RWPE1 (cell line): ENCODE measurements around the gene NONO.
"Not testable (repeated sequence)": the region's sequence is repeated elsewhere in the genome, so short reads cannot be mapped to it uniquely, and the experiment has no call there.

Experiments used
- CTCF ChIA-PET: fragments of 350-600 bp; sonication (Branson Sonifier 250); formaldehyde crosslinking; extraction: SDS; loops from one replicate; lab custom pipeline; 2021; lab: Yijun Ruan, JAX
- POLR2A ChIA-PET: fragments of 400-600 bp; formaldehyde crosslinking; extraction: SDS; loops from one replicate; lab custom pipeline; 2020; ENCODE audit warnings: antibody characterized with exemption; ENCODE audit not compliant: low non-redundant PET; lab: Yijun Ruan, JAX
- DNase-seq: peaks from one replicate; pipeline ENCODE4 v3.0.0; 2012; ENCODE audit warnings: low spot score
- H3K27ac ChIP-seq: fragments of 450-650 bp; 2 replicates; pipeline ENCODE4 v1.5.1; 2017
- TF ChIP-seq, protein P1 (sequence below): fragments of 450-650 bp; conservative IDR thresholded peaks from 2 replicates; pipeline ENCODE4 v1.5.1; 2017; ENCODE audit warnings: low read depth, mild to moderate bottlenecking

Gene NONO

DNA sequence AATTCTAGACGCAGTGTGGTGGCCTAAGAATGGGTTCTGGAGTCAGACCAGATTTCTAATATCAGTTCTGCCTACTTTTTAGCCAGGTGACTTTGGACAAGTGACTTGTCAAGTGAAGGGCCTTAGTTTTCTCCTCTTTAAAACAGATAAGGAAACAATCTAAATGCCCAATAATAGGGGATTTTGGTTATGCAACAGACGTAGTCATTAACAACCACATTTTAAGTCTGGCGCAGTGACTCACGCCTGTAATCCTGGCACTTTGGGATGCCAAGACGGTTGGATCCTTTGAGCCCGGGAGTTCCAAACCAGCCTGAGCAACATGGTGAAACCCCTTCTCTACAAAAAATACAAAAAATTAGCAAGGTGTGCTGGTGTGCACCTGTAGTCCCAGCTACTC is 27.4 kb upstream of the NONO start:
- POLR2A ChIA-PET, result no interaction called here
- CTCF ChIA-PET, result no interaction called here
- no peak overlapping the region for H3K27ac ChIP-seq
- DNase-seq, result no peak
- TF ChIP-seq, protein P1, sequence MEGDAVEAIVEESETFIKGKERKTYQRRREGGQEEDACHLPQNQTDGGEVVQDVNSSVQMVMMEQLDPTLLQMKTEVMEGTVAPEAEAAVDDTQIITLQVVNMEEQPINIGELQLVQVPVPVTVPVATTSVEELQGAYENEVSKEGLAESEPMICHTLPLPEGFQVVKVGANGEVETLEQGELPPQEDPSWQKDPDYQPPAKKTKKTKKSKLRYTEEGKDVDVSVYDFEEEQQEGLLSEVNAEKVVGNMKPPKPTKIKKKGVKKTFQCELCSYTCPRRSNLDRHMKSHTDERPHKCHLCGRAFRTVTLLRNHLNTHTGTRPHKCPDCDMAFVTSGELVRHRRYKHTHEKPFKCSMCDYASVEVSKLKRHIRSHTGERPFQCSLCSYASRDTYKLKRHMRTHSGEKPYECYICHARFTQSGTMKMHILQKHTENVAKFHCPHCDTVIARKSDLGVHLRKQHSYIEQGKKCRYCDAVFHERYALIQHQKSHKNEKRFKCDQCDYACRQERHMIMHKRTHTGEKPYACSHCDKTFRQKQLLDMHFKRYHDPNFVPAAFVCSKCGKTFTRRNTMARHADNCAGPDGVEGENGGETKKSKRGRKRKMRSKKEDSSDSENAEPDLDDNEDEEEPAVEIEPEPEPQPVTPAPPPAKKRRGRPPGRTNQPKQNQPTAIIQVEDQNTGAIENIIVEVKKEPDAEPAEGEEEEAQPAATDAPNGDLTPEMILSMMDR, result no peak

DNA sequence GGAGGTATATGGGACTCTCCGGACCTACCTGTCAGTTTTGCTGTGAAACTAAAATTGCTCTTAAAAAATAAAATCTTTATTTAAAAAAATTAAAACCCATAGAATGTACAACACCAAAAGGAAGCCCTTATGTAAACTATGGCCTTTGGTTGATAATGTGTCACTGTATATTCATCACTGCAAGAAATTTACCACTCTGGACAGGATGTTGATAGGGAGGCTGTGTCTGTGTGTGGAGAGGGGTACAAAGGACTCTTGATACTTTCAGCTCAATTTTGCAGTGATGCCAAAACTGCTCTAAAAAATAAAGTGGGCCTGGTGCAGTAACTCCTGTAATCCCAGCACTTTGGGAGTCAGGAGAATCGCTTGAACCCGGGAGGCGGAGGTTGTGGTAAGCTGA is 26.6 kb upstream of the NONO start:
- DNase-seq, result no peak
- ChIA-PET POLR2A (no interaction called here), CTCF (no interaction called here)
- no peak overlapping the region for H3K27ac ChIP-seq
- TF ChIP-seq, protein P1, result no peak

DNA sequence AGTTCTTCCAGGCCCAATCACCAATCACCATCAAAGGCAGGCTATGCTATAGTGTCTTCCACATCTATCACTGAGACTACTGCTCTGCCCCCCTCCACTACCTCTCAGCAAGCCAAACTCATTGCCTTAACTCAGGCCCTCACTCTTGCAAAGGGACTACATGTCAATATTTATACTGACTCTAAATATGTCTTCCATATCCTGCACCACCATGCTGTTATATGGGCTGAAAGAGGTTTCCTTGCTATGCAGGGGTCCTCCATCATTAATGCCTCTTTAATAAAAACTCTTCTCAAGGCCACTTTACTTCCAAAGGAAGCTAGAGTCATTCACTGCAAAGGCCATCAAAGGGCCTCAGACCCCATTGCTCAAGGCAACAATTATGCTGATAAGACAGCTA is 14.8 kb upstream of the NONO start:
- H3K27ac ChIP-seq, POLR2A ChIA-PET, DNase-seq, CTCF ChIA-PET: not testable (repeated sequence)

DNA sequence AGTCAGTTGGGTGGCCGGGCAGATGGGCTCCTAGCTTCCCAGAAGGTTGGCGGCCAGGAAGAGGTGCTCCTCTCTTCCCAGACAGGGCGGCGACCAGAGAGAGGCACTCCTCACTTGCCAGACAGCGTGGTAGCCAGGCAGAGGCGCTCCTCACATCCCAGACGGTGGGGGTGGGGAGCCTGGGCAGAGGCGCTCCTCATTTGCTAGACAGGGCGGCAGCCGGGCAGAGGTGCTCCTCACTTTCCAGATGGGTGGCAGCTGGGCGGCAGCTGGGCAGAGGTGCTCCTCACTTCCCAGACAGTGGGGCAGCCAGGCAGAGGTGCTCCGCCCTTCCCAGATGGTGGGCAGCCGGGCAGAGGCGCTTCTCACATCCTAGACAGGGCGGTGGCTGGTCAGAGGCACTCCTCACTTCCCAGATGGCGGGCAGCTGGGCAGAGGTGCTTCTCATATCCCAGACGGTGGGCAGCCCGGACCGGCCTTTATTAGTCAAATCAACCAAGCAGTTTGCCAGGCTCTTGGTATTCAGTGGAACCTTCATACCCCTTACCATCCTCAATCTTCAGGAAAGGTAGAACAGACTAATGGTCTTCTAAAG is 13.5 kb upstream of the NONO start:
- H3K27ac ChIP-seq, result no peak overlapping the region
- TF ChIP-seq, protein P1, result no peak
- POLR2A ChIA-PET, result no interaction called here
- CTCF ChIA-PET, result no interaction called here
- no peak for DNase-seq

DNA sequence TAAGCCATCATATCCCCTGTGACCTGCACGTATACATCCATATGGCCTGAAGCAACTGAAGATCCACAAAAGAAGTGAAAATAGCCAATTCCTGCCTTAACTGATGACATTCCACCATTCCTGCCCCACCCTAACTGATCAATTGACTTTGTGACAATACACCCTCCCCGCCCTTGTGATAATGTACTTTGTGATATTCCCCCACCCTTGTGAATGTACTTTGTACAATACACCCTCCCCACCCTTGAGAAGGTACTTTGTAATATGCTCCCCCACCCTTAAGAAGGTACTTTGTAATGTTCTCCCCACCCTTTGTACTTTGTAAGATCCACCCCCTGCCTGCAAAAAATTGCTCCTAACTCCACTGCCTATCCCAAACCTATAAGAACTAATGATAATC is 11.1 kb upstream of the NONO start:
- CTCF ChIA-PET, DNase-seq, H3K27ac ChIP-seq, POLR2A ChIA-PET: not testable (repeated sequence)

DNA sequence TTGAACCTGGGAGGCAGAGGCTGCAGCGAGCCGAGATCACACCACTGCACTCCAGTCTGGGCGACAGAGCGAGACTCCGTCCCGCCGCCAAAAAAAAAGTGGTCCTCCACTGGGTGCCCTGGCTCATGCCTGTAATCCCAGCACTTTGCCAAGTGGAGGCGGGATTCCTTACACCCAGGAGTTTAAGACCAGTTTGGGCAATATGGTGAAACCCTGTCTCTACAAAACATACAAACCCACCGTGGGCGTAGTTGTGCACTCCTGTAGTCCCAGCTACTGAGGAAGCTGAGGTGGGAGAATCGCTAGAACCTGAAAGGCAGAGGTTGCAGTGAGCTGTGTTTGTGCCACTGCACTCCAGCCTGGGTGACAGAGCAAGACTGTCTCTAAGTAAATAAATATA is 2.1 kb upstream of the NONO start:
- POLR2A ChIA-PET, result not testable (repeated sequence)
- CTCF ChIA-PET, result interaction anchor here (0.6 to 0.7 kb wide), 2 partner anchors 61 to 93 kb away, joined by 5 to 8 read pairs; no protein-coding TSS in a partner anchor

DNA sequence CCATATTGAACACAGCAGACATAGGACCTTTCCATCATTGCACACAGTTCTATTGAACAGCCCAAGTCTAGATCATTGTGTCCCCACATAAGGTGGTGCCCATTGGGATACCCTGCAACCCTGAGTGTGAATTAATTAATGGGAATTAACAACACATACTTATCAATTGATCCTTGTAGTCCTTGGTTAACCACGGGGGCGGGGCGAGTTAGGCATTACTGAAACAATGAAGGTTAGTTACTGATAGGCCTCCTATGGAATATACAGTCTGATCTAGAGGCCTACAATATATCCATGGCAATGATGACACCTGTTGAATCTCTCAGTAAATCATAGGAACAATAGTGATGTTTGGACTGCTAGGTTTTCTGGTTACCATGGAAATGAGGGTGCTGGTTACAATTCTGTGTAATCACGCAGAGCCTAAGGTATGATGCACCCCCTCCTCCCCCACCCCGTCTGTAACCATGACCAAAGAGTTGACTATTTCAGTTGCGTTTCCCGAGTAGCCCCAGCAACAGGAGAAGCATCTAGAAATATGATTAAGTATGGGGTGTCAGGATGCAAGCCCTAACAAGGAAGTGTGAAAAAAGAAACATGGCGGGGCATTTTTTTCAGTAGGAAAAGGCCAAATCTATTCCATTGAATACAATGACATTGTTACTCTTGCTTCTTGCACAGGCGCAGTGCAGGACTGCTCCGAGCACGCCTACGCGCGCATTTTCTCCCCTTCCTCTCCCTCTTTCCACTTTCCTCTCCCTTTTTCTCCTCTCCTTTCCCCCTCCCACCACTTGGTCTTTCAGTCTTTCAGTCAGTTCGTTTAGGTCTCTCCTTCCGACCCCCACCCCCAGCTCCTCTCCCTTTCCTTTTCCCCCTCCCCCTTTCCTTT is 677 bp upstream of the NONO start:
- DNase-seq, result peak; percentile 31
- ChIA-PET CTCF (no interaction called here), POLR2A (interaction anchor here (0.9 kb wide), 1 partner anchor 28 kb away, joined by 6 read pairs; no protein-coding TSS in a partner anchor)
- H3K27ac ChIP-seq, result peak overlapping the region; percentile 87
- TF ChIP-seq, protein P1, result no peak

More for the DNA sequence above, 2.1 kb upstream of the NONO start:
- DNase-seq, H3K27ac ChIP-seq: not testable (repeated sequence)

DNA sequence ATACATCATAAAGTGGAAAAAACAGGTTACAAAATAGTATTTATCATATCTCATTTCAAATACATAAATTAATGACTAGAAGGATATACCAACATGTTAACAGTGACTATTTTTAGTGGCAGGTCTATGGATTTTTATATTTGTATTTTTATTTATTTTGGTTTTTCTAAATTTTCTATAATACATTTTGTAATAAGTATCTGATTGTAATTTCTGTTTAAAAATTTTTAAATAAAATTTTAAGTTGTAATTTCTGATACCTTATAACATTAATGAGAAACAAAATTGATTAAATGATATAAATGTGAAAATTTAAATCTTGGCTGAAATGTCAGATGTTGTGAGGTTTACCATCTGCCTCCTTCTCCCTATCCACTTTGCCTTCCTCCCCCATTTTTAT is 2.5 kb downstream of the NONO start:
- ChIA-PET POLR2A (no interaction called here), CTCF (no interaction called here)
- TF ChIP-seq, protein P1, result no peak
- DNase-seq, result no peak
- H3K27ac ChIP-seq, result no peak overlapping the region
